HFFc6 (cell line): ENCODE results near the gene NR3C1. TPM values are rescaled to one million over a fixed set of nuclear protein-coding genes. Genes with fewer than 3 reads are reported as not detected.

ENCODE experiments used
- DNase-seq: peaks from one replicate; pipeline ENCODE4 v3.0.0-alpha.2; 2018
- H3K27ac Mint-ChIP-seq: 2 replicates; pipeline ENCODE4 v1.8.0; 2020; ENCODE audit warnings: mild to moderate bottlenecking, mixed read lengths
- H3K27me3 Mint-ChIP-seq: 2 replicates; pipeline ENCODE4 v1.8.0; 2021; ENCODE audit warnings: mild to moderate bottlenecking, moderate library complexity, mixed read lengths; ENCODE audit not compliant: insufficient read depth
- H3K36me3 Mint-ChIP-seq: 2 replicates; pipeline ENCODE4 v1.8.0; 2021; ENCODE audit warnings: low read depth, mixed read lengths
- H3K4me1 Mint-ChIP-seq: 2 replicates; pipeline ENCODE4 v1.8.0; 2020; ENCODE audit warnings: low read depth, mixed read lengths
- H3K4me3 Mint-ChIP-seq: 2 replicates; pipeline ENCODE4 v1.8.0; 2020; ENCODE audit warnings: mild to moderate bottlenecking, moderate library complexity, mixed read lengths
- H3K9me3 Mint-ChIP-seq: 2 replicates; pipeline ENCODE4 v1.8.0; 2020; ENCODE audit warnings: mild to moderate bottlenecking, mixed read lengths
- total RNA-seq, 6 experiments: library from RNA; stranded (reverse); fragmentation: NEBNext Ultra II Directional; extraction: Animal tissue kit (Norgen Biotek cat#: 25700); gene quantifications; 2 replicates in 1 of 6; 3 replicates in 5 of 6; pipeline ENCODE4 v1.2.3, GENCODE V29; 2021
- TF ChIP-seq, protein P1 (sequence below): fragments of 200-600 bp; sonication (generic); IDR thresholded peaks from 2 replicates; pipeline ENCODE4 v1.5.0; 2021; ENCODE audit warnings: antibody characterized with exemption, mild to moderate bottlenecking

The NR3C1 gene
- total RNA-seq, 6 experiments from 2014 or later: 61.6 to 86.9 (median 71.5) TPM

DNA sequence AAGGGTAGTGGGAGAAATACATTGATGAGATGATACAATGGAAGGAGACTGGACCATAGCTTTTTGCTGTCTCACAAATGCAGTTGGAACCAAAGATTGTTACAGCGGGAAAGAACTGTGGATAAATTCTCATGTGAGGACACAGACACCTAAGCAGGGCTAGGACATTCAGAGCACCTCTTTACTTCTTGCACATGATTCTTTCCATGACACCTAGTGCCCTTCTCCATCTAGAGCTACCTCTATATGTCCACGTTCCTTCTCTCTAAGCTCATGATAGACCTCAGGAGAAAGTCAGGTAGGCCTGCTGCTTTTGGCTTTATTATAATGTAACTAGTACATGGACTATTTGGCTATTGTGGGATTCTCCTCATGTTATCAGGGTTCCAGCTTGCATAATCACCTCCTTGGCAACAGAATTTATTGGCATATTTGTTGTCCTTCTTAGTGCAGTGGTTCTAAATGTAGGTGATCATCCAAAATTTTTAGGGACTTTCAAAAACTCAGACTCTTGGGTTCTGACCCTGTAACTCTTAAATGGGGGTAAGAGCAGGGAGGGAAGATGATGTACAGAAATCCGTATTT is 27.2 kb downstream of the NR3C1 start:
- H3K27me3 Mint-ChIP-seq: no peaks in the 10 kb centered on the region
- no peaks in the 10 kb centered on the region for H3K9me3 Mint-ChIP-seq
- H3K27ac Mint-ChIP-seq: peak overlapping the region; percentile 65
- peaks cover 89% of the 10 kb centered on the region for H3K4me1 Mint-ChIP-seq
- no peak for DNase-seq
- H3K4me3 Mint-ChIP-seq: 0 out of 2 replicates have a peak overlapping the region, but pooled peaks have one; percentile 5
- TF ChIP-seq, protein P1, sequence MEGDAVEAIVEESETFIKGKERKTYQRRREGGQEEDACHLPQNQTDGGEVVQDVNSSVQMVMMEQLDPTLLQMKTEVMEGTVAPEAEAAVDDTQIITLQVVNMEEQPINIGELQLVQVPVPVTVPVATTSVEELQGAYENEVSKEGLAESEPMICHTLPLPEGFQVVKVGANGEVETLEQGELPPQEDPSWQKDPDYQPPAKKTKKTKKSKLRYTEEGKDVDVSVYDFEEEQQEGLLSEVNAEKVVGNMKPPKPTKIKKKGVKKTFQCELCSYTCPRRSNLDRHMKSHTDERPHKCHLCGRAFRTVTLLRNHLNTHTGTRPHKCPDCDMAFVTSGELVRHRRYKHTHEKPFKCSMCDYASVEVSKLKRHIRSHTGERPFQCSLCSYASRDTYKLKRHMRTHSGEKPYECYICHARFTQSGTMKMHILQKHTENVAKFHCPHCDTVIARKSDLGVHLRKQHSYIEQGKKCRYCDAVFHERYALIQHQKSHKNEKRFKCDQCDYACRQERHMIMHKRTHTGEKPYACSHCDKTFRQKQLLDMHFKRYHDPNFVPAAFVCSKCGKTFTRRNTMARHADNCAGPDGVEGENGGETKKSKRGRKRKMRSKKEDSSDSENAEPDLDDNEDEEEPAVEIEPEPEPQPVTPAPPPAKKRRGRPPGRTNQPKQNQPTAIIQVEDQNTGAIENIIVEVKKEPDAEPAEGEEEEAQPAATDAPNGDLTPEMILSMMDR: no peak
- H3K36me3 Mint-ChIP-seq: peaks cover 15% of the 10 kb centered on the region

DNA sequence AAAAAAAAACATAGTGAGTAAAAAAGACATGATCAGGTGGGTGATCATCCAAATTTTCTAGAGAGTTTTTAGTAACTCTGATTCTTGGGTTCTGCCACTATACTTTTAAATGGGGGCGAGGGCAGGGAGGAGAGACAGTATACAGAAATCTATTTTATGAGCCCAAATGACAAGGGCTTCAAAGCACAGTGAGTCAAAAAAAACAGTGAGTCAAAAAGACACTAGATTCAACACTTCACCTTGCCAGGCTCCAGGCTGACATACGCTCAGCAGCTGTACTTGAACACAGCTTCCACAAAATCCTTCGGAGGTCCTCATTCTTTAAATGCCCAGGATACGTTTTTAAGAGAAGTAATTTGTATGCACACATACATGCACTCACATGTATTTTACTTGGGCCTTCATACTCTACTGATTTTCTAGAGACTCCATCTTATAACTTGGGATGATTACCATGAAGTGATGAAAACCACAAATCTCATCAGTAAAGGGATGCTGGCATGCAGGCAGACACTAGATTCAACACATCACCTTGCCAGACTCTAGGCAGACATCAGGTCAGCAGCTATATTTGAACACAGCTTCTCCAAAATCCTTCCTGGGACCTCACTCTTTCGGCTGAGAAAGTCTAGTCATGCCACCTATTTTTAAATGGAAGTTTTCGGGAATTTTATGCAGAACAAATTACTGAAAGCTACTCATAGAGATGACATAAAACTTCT is 28.8 kb downstream of the NR3C1 start:
- Mint-ChIP-seq H3K27me3 (no peaks in the 10 kb centered on the region), H3K4me1 (peaks cover 73% of the 10 kb centered on the region), H3K36me3 (peaks cover 4% of the 10 kb centered on the region), H3K9me3 (no peaks in the 10 kb centered on the region), H3K27ac (peak overlapping the region; percentile 55), H3K4me3 (no peak overlapping the region)
- DNase-seq: no peak
- TF ChIP-seq, protein P1: no peak

- Mint-ChIP-seq H3K36me3 (peaks cover 11% of the 10 kb centered on the region), H3K27ac (no peak overlapping the region), H3K4me1 (peaks cover 62% of the 10 kb centered on the region), H3K4me3 (no peak overlapping the region), H3K9me3 (no peaks in the 10 kb centered on the region), H3K27me3 (no peaks in the 10 kb centered on the region)
- TF ChIP-seq, protein P1: no peak
- no peak for DNase-seq
Measured at GRCh38 chr5:143373076-143373475, 30.4 kb downstream of the NR3C1 start.

DNA sequence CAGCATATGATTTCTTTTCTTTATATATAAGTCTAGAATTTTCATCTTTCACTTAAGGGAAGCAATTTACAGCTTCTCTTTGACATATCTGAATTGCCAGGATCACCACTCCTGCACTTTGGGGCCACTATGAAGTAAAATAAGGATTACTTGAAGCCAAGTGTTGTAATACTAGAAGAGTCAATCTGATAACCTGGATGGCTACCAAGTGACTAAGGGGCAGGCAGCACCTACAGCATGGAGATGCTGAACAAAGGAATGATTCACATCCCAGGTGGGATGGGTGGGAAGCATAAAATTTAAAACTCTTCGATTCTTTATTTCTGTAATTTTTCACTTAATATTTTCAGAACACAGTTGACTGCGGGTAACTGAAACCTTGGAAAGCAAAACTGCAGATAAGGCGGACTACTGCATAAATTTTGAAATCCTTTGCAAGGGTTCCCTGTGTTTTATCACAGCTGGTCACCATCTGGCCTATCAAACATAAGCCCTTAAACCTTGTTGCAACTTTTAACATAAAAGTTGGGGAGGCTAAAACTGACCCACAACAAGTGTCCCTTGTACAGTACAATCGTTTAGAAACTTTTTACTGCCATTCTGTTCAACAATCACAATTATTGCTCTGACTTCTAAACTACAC is 31.2 kb downstream of the NR3C1 start:
- Mint-ChIP-seq H3K9me3 (no peaks in the 10 kb centered on the region), H3K4me1 (peaks cover 56% of the 10 kb centered on the region), H3K27me3 (no peaks in the 10 kb centered on the region), H3K4me3 (no peak overlapping the region), H3K27ac (no peak overlapping the region), H3K36me3 (peaks cover 16% of the 10 kb centered on the region)
- no peak for DNase-seq
- TF ChIP-seq, protein P1: no peak

- no peaks in the 10 kb centered on the region for H3K27me3 Mint-ChIP-seq
- peaks cover 56% of the 10 kb centered on the region for H3K4me1 Mint-ChIP-seq
- no peak for DNase-seq
- no peaks in the 10 kb centered on the region for H3K9me3 Mint-ChIP-seq
- TF ChIP-seq, protein P1: no peak
- H3K36me3 Mint-ChIP-seq: peaks cover 27% of the 10 kb centered on the region
- no peak overlapping the region for H3K27ac Mint-ChIP-seq
- H3K4me3 Mint-ChIP-seq: no peak overlapping the region
Measured at GRCh38 chr5:143370440-143370839, 33.0 kb downstream of the NR3C1 start.
